GM18951 (cell line): ENCODE measurements around the gene C1QTNF3.
"Not testable (repeated sequence)": the region's sequence is repeated elsewhere in the genome, so short reads cannot be mapped to it uniquely, and the experiment has no call there.

Experiments used
- POLR2A ChIP-seq: IDR thresholded peaks from 4 replicates; pipeline ENCODE4 v1.6.1; 2011; ENCODE audit warnings: mild to moderate bottlenecking; ENCODE audit not compliant: insufficient read length, insufficient read depth; ENCODE audit errors: extremely low read depth
- in situ Hi-C: fragments of 300-500 bp; cut with MboI; formaldehyde crosslinking; loops from one replicate; pipeline ENCODE4 v1.12.0; 2022; ENCODE audit warnings: low sequenced_read_pairs, mixed read lengths, inconsistent platforms; ENCODE audit not compliant: unreplicated experiment

C1QTNF3 gene

GRCh38 chr5:34041247-34041972 lies 1.6 kb downstream of the C1QTNF3 start:
- in situ Hi-C loops, result no loop called here
- no peak for TF ChIP-seq POLR2A

- no peak for TF ChIP-seq POLR2A
- in situ Hi-C loops, result no loop called here
Observed at GRCh38 chr5:34040472-34040871, 2.5 kb downstream of the C1QTNF3 start.

- no peak for TF ChIP-seq POLR2A
- in situ Hi-C loops, result no loop called here
Observed at GRCh38 chr5:34039398-34040157, 3.4 kb downstream of the C1QTNF3 start.

DNA sequence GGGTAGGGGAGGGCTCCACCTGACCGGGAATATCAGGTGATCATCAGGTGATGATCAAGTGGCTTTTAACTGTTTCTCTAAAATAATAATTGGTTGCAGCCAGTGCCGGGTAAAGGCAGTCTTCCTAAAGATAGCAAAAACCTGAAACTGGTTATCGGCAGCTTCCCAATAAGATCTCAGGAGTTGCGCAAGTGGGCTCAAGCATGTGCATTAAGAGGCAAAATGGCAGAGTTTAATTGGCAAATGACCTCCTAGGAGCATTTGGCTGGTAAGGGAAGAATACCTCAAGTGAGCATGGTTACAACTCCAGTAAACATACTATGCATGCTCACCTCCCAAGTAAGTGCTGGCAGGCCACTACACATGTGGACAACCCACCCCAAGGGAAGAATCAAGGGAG lies 4.2 kb downstream of the C1QTNF3 start:
- in situ Hi-C loops, result no loop called here
- no peak for TF ChIP-seq POLR2A

GRCh38 chr5:34038390-34038789 lies 4.6 kb downstream of the C1QTNF3 start:
- TF ChIP-seq POLR2A, result no peak
- in situ Hi-C loops, result no loop called here

DNA sequence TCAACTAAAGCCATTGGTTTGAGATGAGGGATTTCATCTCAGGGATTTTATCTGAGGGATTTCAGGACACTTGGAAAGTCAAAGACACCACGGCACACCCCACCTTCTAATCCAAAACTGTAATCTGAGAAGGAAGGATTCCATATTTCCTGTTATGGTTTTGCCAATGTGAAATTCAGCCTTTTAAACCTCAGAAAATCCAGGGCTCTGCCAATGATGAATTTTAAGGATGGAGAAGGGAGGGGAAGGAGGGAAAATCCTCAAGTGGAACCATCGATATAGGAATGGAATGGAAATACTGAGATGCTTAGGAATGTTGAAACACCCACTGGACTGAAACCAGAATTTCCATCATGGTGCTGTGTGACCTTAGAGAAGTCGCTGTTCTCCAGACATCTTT lies 5.3 kb downstream of the C1QTNF3 start:
- in situ Hi-C loops, result no loop called here
- TF ChIP-seq POLR2A, result no peak

DNA sequence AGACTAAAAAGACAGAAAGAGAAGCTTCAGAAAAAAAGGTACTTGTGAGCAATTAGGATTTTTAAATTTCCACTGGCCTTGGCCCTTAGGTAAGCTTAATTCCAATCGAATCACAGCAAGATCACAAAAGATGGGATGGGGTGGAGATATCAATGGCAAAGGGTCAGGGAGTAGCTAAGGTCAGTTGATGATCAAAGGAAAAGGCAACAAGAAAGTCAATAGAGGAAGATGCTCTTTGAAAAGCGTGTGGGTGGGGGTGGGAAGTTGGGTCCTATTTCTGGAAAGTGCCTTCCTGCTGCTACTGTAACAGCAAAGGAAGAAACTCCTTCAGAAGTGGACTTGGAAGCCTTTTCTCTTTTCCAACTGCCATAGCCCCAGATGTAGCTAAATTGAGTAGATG lies 7.3 kb downstream of the C1QTNF3 start:
- in situ Hi-C loops, result no loop called here
- TF ChIP-seq POLR2A, result no peak

- in situ Hi-C loops, result no loop called here
- no peak for TF ChIP-seq POLR2A
Observed at GRCh38 chr5:34034534-34035327, 8.3 kb downstream of the C1QTNF3 start.

DNA sequence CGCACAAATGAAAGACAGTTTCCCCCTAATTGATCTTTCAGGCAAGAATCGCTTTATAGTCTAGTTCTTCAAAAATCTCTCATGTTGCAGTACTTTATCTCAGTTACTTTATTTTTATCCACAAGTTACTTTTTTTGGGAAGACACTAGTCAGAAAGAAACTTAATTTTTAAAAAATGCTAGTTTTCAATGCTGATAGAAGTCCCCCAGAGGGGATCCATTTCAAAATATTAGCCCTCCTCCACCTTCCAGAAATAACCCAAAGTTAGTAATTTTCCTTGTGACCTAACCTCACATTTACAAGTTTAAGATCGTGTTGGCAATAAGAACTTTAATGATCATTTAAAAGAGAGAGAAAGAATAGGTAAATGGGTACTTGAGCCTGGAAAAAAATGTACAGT lies 11.0 kb downstream of the C1QTNF3 start:
- TF ChIP-seq POLR2A, result no peak
- in situ Hi-C loops, result no loop called here

DNA sequence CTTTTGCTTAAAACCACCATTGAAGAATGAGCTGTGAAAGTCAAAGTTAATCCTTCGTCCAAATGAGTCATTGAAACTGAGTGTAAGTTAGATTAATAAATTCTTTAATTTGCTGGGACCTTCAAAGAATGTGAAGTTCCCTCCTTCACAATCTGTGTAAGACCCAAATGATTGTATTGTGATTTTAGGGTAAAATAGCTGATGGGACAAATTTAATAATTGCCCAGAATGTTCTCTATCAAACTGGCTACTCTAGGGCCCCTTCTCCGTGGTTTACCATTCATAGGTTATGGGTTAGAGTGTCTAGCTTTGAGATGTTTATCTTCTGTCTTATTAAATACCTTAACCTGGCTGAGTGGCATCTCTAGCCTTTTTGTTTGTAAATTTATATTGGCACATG lies 11.9 kb downstream of the C1QTNF3 start:
- in situ Hi-C loops, result no loop called here
- no peak for TF ChIP-seq POLR2A

DNA sequence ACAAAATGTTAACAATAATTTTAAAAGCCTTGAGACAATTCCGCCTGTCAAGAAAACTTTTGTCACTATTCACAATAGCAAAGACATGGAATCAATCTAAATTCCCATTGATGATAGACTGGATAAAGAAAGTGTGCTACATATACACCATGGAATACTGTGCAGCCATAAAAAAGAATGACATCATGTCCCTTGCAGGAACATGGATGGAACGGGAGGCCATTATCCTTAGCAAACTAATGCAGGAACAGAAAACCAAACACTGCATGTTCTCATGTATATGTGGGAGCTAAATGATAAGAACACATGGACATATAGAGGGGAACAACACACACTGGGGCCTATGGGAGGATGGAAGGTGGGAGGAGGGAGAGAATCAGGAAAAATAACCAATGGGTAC lies 12.4 kb downstream of the C1QTNF3 start:
- in situ Hi-C loops, result not testable (repeated sequence)

- no peak for TF ChIP-seq POLR2A
- in situ Hi-C loops, result no loop called here
Observed at GRCh38 chr5:34030048-34030447, 13.0 kb downstream of the C1QTNF3 start.

DNA sequence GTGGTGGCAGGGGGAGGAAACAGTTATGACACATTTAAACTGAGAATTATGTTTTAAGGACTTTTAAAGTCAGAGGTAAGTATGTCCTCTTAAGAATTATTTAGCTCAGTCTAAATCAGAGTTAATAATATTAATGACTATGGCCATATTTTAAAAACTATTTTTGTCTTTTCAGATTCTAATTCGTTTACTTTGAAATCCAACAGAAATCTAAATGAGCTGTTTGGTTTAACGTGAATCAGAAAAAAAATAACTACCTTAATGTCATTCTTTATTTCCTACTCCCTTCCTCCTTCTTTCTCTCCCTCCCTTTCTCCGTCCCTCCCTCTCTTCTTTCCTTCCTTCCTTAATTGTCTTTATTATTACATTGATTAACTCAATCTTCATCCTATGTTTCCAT lies 14.7 kb downstream of the C1QTNF3 start:
- no peak for TF ChIP-seq POLR2A
- in situ Hi-C loops, result no loop called here
